ENCODE results near the gene C4orf17.

DNA sequence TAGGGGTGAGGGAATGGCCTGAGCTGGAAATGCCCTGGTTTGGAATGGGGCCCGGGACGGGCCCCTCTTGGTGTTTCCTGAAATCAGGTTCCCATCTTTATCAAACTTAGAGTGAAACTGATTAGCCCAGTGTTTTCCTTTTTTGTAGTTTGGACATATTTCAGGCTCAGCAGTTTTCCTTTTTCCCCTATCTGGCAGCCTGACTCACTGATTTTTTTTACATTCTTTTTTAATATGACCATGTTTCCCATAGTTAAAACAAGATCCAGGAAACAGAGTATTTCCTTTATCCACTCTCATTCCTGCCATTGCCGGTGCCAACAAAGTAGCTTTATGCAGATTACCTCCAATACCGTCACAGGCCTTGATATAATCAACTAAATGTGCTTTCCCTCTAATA, 20.5 kb upstream of the C4orf17 start:
- TF ChIP-seq, protein P1, sequence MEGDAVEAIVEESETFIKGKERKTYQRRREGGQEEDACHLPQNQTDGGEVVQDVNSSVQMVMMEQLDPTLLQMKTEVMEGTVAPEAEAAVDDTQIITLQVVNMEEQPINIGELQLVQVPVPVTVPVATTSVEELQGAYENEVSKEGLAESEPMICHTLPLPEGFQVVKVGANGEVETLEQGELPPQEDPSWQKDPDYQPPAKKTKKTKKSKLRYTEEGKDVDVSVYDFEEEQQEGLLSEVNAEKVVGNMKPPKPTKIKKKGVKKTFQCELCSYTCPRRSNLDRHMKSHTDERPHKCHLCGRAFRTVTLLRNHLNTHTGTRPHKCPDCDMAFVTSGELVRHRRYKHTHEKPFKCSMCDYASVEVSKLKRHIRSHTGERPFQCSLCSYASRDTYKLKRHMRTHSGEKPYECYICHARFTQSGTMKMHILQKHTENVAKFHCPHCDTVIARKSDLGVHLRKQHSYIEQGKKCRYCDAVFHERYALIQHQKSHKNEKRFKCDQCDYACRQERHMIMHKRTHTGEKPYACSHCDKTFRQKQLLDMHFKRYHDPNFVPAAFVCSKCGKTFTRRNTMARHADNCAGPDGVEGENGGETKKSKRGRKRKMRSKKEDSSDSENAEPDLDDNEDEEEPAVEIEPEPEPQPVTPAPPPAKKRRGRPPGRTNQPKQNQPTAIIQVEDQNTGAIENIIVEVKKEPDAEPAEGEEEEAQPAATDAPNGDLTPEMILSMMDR (conservative IDR thresholded peaks at IDR 0.05; ENCODE audit: low read length) = no peak
- TF ChIP-seq EZH2phosphoT487 (IDR thresholded peaks at IDR 0.05; ENCODE audit: borderline replicate concordance) = no peak
